ENCODE results near the gene USP22. TPM values are rescaled to one million over a fixed set of nuclear protein-coding genes. Genes with fewer than 3 reads are reported as not detected.

The USP22 gene
- total and polyA plus RNA-seq, 7 donors = 46.4 to 287 (median 150) TPM

DNA sequence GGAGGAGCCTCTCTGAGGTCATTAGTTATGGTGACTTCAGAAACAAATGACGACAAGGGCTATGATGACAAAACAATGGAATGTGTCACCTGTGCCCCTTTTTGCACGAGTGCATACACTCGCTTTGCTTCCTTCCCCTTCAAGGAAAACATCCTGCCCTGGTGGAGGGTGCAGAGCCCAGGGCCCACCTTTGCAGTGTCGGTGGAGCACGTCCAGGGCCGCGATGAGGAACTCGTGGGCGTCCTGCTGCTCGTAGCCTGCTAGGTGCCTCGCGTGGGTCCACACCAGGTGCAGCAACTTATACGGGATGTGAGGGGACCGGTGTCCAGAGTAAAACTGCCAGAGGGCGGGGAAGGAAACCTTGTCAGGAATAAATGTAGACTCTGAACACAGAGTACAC lies 27.2 kb downstream of the USP22 start:
- TF ChIP-seq, protein P1, sequence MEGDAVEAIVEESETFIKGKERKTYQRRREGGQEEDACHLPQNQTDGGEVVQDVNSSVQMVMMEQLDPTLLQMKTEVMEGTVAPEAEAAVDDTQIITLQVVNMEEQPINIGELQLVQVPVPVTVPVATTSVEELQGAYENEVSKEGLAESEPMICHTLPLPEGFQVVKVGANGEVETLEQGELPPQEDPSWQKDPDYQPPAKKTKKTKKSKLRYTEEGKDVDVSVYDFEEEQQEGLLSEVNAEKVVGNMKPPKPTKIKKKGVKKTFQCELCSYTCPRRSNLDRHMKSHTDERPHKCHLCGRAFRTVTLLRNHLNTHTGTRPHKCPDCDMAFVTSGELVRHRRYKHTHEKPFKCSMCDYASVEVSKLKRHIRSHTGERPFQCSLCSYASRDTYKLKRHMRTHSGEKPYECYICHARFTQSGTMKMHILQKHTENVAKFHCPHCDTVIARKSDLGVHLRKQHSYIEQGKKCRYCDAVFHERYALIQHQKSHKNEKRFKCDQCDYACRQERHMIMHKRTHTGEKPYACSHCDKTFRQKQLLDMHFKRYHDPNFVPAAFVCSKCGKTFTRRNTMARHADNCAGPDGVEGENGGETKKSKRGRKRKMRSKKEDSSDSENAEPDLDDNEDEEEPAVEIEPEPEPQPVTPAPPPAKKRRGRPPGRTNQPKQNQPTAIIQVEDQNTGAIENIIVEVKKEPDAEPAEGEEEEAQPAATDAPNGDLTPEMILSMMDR (IDR thresholded peaks at IDR 0.05) = no peak
- H3K27ac ChIP-seq = no peak overlapping the region
- peaks cover 10% of the 10 kb centered on the region for H3K4me1 ChIP-seq
- H3K9me3 ChIP-seq = no peaks in the 10 kb centered on the region
- intact Hi-C loops (cut with DNase I) = no loop called here
- H3K27me3 ChIP-seq (ENCODE audit: insufficient read depth in 3 of 3, low read length in 2 of 3) = no peaks in the 10 kb centered on the region
- whole genome bisulfite sequencing, 3 donors = 72 to 75% (median 74%) methylated on average over 15 of the region's 15 CpGs
- DNase-seq (peak in 1 of 2 donors; percentile 35), ATAC-seq (no peak)
- H3K4me3 ChIP-seq = no peak overlapping the region
- H3K36me3 ChIP-seq (ENCODE audit: insufficient read depth in 1 of 2, low read depth in 1 of 2) = peaks cover 13 to 100% of the 10 kb centered on the region in 2 donors

- 87 to 91% (median 88%) methylated on average over 11 of the region's 11 CpGs for WGBS, 3 donors
- Histone ChIP-seq H3K27me3 (ENCODE audit: insufficient read depth in 3 of 3, low read length in 2 of 3) (no peaks in the 10 kb centered on the region), H3K36me3 (ENCODE audit: insufficient read depth in 1 of 2, low read depth in 1 of 2) (peaks cover 13 to 100% of the 10 kb centered on the region in 2 donors), H3K4me1 (no peaks in the 10 kb centered on the region), H3K9me3 (no peaks in the 10 kb centered on the region), H3K27ac (no peak overlapping the region), H3K4me3 (no peak overlapping the region)
- no peak for ATAC-seq
- TF ChIP-seq, protein P1 (IDR thresholded peaks at IDR 0.05) = no peak
- DNase-seq = no peak
- intact Hi-C loops (cut with DNase I) = no loop called here
These were observed 28.3 kb downstream of the USP22 start for GRCh38 chr17:21014498-21014897.

- TF ChIP-seq, protein P1 (IDR thresholded peaks at IDR 0.05) = no peak
- ATAC-seq (no peak), DNase-seq (no peak)
- H3K9me3 ChIP-seq = no peaks in the 10 kb centered on the region
- H3K4me3 ChIP-seq = no peak overlapping the region
- WGBS, 3 donors = 86 to 89% (median 88%) methylated on average over 9 of the region's 9 CpGs
- no peaks in the 10 kb centered on the region for H3K27me3 ChIP-seq (ENCODE audit: insufficient read depth in 3 of 3, low read length in 2 of 3)
- intact Hi-C loops (cut with DNase I) = no loop called here
- no peaks in the 10 kb centered on the region for H3K4me1 ChIP-seq
- peaks cover 9 to 100% of the 10 kb centered on the region in 2 donors for H3K36me3 ChIP-seq (ENCODE audit: insufficient read depth in 1 of 2, low read depth in 1 of 2)
- H3K27ac ChIP-seq = no peak overlapping the region
These were observed 28.8 kb downstream of the USP22 start for GRCh38 chr17:21013983-21014382.

DNA sequence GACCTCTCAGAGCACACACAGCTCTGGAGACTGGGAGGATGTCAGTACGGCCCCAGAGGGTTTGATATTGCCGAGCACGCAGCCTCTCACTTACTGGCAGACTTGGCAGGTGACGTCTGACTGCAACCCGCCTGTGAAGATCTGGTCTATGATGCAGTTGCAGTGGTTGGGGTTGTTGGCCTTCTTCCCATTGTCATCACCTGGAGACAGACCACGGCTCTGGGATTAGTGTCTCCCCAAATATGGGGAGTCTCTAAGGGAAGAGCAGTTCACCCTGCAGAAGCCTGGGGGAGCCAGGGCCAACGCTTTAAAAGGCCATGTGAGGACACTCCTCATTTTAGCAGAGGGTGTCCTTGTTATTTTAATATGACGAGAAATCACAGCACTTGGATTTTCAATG lies 30.1 kb downstream of the USP22 start:
- DNase-seq = no peak
- Histone ChIP-seq H3K27me3 (ENCODE audit: insufficient read depth in 3 of 3, low read length in 2 of 3) (no peaks in the 10 kb centered on the region), H3K9me3 (no peaks in the 10 kb centered on the region), H3K4me1 (no peaks in the 10 kb centered on the region), H3K27ac (no peak overlapping the region), H3K36me3 (ENCODE audit: insufficient read depth in 1 of 2, low read depth in 1 of 2) (peaks cover 4 to 100% of the 10 kb centered on the region in 2 donors), H3K4me3 (no peak overlapping the region)
- TF ChIP-seq, protein P1 (IDR thresholded peaks at IDR 0.05) = no peak
- peak in 3 of 4 donors; percentile 4 to 35 (median 10) for ATAC-seq
- 49 to 69% (median 55%) methylated on average over 8 of the region's 8 CpGs for WGBS, 3 donors
- intact Hi-C loops (cut with DNase I) = no loop called here

All from psoas muscle (tissue), 8 donors.